GM23338 (cell line): ENCODE data around the gene IGFBP5. TPM values are rescaled to one million over a fixed set of nuclear protein-coding genes. Genes with fewer than 3 reads are reported as not detected.

Source experiments
- ATAC-seq: fragments of 200-7000 bp; cut with Tn5 transposase; 3 replicates; pipeline ENCODE4 v1.9.1; 2020
- DNase-seq: peaks from one replicate; pipeline ENCODE4 v3.0.0-alpha.2; 2015; ENCODE audit warnings: low spot score
- H2AFZ ChIP-seq: fragments of 200-600 bp; sonication (generic); 2 replicates; pipeline ENCODE4 v1.8.0; 2016; ENCODE audit warnings: antibody characterized with exemption, mild to moderate bottlenecking, moderate library complexity
- H3F3A ChIP-seq: fragments of 200-600 bp; sonication (generic); replicated peaks from 2 replicates; pipeline ENCODE4 v1.8.0; 2017; ENCODE audit warnings: antibody characterized with exemption, mixed run types, low read depth
- H3K27ac ChIP-seq: fragments of 200-600 bp; sonication (generic); 2 replicates; pipeline ENCODE4 v1.6.1; 2016; ENCODE audit warnings: low read depth
- H3K27me3 ChIP-seq: fragments of 200-600 bp; sonication (generic); 2 replicates; pipeline ENCODE4 v1.8.0; 2016; ENCODE audit warnings: mild to moderate bottlenecking, mixed run types, moderate library complexity; ENCODE audit not compliant: insufficient read depth
- H3K36me3 ChIP-seq: fragments of 200-600 bp; sonication (generic); 2 replicates; pipeline ENCODE4 v1.8.0; 2016; ENCODE audit warnings: mild to moderate bottlenecking; ENCODE audit not compliant: insufficient read depth
- H3K4me1 ChIP-seq: fragments of 200-600 bp; sonication (generic); 2 replicates; pipeline ENCODE4 v1.8.0; 2016; ENCODE audit warnings: mild to moderate bottlenecking, moderate library complexity; ENCODE audit not compliant: insufficient read depth
- H3K4me2 ChIP-seq: fragments of 200-600 bp; sonication (generic); 2 replicates; pipeline ENCODE4 v1.7.1; 2017; ENCODE audit warnings: mixed run types
- H3K4me3 ChIP-seq: fragments of 200-600 bp; sonication (generic); 2 replicates; pipeline ENCODE4 v1.6.1; 2016; ENCODE audit warnings: mixed run types
- H3K79me2 ChIP-seq: fragments of 200-600 bp; sonication (generic); replicated peaks from 2 replicates; pipeline ENCODE4 v1.8.0; 2017; ENCODE audit warnings: mild to moderate bottlenecking; ENCODE audit not compliant: insufficient read depth
- H3K9me2 ChIP-seq: fragments of 200-600 bp; sonication (generic); 2 replicates; pipeline ENCODE4 v1.8.0; 2017; ENCODE audit not compliant: insufficient read depth
- H4K20me1 ChIP-seq: fragments of 200-600 bp; sonication (generic); replicated peaks from 2 replicates; pipeline ENCODE4 v1.8.0; 2017; ENCODE audit warnings: mild to moderate bottlenecking; ENCODE audit not compliant: insufficient read depth
- H3K27ac Mint-ChIP-seq: 2 replicates; pipeline ENCODE4 v1.8.0; 2020; ENCODE audit warnings: inconsistent platforms, mild to moderate bottlenecking, moderate library complexity, mixed read lengths
- H3K27me3 Mint-ChIP-seq: 3 replicates; pipeline ENCODE4 v1.8.0; 2022; ENCODE audit warnings: low read depth, mild to moderate bottlenecking, moderate library complexity, mixed read lengths, inconsistent platforms; ENCODE audit not compliant: insufficient read depth, poor library complexity
- H3K36me3 Mint-ChIP-seq: 3 replicates; pipeline ENCODE4 v1.8.0; 2021; ENCODE audit warnings: low read depth, mild to moderate bottlenecking, inconsistent platforms, moderate library complexity, mixed read lengths
- H3K4me1 Mint-ChIP-seq: 3 replicates; pipeline ENCODE4 v1.8.0; 2020; ENCODE audit warnings: mild to moderate bottlenecking, inconsistent platforms, mixed read lengths
- H3K4me3 Mint-ChIP-seq: 3 replicates; pipeline ENCODE4 v1.8.0; 2021; ENCODE audit warnings: moderate library complexity, mild to moderate bottlenecking, inconsistent platforms, mixed read lengths
- H3K9me3 Mint-ChIP-seq: 3 replicates; pipeline ENCODE4 v1.8.0; 2020; ENCODE audit warnings: moderate library complexity, mild to moderate bottlenecking, inconsistent platforms, mixed read lengths
- JUNB ChIP-seq: IDR thresholded peaks from one replicate; pipeline ENCODE4 v1.6.1; 2016; ENCODE audit warnings: antibody characterized with exemption; ENCODE audit not compliant: unreplicated experiment
- NANOG ChIP-seq: IDR thresholded peaks from 2 replicates; pipeline ENCODE4 v1.6.1; 2016; ENCODE audit warnings: antibody characterized with exemption, borderline replicate concordance
- POLR2AphosphoS5 ChIP-seq: IDR thresholded peaks from 2 replicates; pipeline ENCODE4 v1.6.1; 2016; ENCODE audit warnings: antibody characterized with exemption, low read depth
- ZNF462 ChIP-seq: fragments of 250-450 bp; sonication (Bioruptor Pico); IDR thresholded peaks from 2 replicates; pipeline ENCODE4 v1.5.0; 2020; ENCODE audit warnings: mild to moderate bottlenecking, moderate library complexity
- polyA plus RNA-seq: library from polyadenylated mRNA; unstranded; fragments of >200 nt; fragmentation: Nextera tagmentation; extraction: Ambion mirVana; gene quantifications from 2 replicates; pipeline ENCODE4 v1.2.1, GENCODE V29; 2016
- total RNA-seq: library from RNA; depleted of rRNA; stranded (reverse); fragments of >200 nt; shearing (Covaris generic); gene quantifications from 2 replicates; pipeline ENCODE4 v1.2.3, GENCODE V29; 2014

Gene IGFBP5
- total and polyA plus RNA-seq, 2 experiments from 2014 or later: 0.70 to 2.5 TPM

- TF ChIP-seq ZNF462 (CRISPR knock-in tag): no peak
Observed at GRCh38 chr2:216657086-216657855, 38.1 kb downstream of the IGFBP5 start (continued).

GRCh38 chr2:216654528-216655052 lies 40.8 kb downstream of the IGFBP5 start:
- Mint-ChIP-seq H3K27ac (no peak overlapping the region), H3K4me3 (no peak overlapping the region), H3K36me3 (peaks cover 32% of the 10 kb centered on the region), H3K4me1 (peaks cover 53% of the 10 kb centered on the region), H3K9me3 (no peaks in the 10 kb centered on the region), H3K27me3 (peaks cover 9% of the 10 kb centered on the region)
- H3F3A ChIP-seq: no peaks in the 10 kb centered on the region
- H3K27me3 ChIP-seq: no peaks in the 10 kb centered on the region
- H3K79me2 ChIP-seq: peaks cover 67% of the 10 kb centered on the region
- H3K27ac ChIP-seq: no peak overlapping the region
- no peaks in the 10 kb centered on the region for H3K9me2 ChIP-seq
- H3K36me3 ChIP-seq: no peaks in the 10 kb centered on the region
- no peak overlapping the region for H3K4me2 ChIP-seq
- H3K4me1 ChIP-seq: peaks cover 7% of the 10 kb centered on the region
- no peak overlapping the region for H2AFZ ChIP-seq
- ATAC-seq: no peak
- no peak overlapping the region for H3K4me3 ChIP-seq
- DNase-seq: no peak
- H4K20me1 ChIP-seq: peaks cover 14% of the 10 kb centered on the region
- TF ChIP-seq ZNF462 (CRISPR knock-in tag): no peak
- TF ChIP-seq JUNB: no peak
- TF ChIP-seq POLR2AphosphoS5: no peak
- TF ChIP-seq NANOG: no peak
